ENCODE data around the gene WFIKKN2. TPM values are rescaled to one million over a fixed set of nuclear protein-coding genes. Genes with fewer than 3 reads are reported as not detected.
A peak's percentile ranks its signal among the peaks of the same experiment; 100 is the strongest.

Gene WFIKKN2
- total and polyA plus RNA-seq, 2 of the 8 experiments (the other 6 are each of a cell fraction or from before 2014, with no cell fraction given), result 0.07 to 0.30 TPM

DNA sequence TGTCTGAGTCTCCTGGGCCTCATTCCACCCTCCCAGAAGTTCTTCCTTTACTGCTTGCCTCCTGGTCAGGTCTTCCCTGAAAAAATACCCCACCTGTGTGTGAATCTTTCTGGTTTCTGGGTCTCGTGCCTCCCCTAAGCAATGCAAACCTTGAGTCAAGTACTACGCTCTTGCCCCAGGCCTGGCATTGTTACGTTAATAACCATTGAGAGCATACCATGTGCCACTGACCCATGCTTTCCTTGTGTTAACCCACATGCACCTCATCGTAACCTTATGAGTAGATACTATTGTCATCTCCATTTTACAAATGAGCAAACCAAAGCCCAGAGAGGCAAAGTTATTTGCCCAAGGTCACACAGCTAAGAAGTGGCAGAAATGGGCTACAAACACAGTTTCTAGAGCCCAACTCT lies 56.2 kb downstream of the WFIKKN2 start (continued):
- TF ChIP-seq, protein P1, sequence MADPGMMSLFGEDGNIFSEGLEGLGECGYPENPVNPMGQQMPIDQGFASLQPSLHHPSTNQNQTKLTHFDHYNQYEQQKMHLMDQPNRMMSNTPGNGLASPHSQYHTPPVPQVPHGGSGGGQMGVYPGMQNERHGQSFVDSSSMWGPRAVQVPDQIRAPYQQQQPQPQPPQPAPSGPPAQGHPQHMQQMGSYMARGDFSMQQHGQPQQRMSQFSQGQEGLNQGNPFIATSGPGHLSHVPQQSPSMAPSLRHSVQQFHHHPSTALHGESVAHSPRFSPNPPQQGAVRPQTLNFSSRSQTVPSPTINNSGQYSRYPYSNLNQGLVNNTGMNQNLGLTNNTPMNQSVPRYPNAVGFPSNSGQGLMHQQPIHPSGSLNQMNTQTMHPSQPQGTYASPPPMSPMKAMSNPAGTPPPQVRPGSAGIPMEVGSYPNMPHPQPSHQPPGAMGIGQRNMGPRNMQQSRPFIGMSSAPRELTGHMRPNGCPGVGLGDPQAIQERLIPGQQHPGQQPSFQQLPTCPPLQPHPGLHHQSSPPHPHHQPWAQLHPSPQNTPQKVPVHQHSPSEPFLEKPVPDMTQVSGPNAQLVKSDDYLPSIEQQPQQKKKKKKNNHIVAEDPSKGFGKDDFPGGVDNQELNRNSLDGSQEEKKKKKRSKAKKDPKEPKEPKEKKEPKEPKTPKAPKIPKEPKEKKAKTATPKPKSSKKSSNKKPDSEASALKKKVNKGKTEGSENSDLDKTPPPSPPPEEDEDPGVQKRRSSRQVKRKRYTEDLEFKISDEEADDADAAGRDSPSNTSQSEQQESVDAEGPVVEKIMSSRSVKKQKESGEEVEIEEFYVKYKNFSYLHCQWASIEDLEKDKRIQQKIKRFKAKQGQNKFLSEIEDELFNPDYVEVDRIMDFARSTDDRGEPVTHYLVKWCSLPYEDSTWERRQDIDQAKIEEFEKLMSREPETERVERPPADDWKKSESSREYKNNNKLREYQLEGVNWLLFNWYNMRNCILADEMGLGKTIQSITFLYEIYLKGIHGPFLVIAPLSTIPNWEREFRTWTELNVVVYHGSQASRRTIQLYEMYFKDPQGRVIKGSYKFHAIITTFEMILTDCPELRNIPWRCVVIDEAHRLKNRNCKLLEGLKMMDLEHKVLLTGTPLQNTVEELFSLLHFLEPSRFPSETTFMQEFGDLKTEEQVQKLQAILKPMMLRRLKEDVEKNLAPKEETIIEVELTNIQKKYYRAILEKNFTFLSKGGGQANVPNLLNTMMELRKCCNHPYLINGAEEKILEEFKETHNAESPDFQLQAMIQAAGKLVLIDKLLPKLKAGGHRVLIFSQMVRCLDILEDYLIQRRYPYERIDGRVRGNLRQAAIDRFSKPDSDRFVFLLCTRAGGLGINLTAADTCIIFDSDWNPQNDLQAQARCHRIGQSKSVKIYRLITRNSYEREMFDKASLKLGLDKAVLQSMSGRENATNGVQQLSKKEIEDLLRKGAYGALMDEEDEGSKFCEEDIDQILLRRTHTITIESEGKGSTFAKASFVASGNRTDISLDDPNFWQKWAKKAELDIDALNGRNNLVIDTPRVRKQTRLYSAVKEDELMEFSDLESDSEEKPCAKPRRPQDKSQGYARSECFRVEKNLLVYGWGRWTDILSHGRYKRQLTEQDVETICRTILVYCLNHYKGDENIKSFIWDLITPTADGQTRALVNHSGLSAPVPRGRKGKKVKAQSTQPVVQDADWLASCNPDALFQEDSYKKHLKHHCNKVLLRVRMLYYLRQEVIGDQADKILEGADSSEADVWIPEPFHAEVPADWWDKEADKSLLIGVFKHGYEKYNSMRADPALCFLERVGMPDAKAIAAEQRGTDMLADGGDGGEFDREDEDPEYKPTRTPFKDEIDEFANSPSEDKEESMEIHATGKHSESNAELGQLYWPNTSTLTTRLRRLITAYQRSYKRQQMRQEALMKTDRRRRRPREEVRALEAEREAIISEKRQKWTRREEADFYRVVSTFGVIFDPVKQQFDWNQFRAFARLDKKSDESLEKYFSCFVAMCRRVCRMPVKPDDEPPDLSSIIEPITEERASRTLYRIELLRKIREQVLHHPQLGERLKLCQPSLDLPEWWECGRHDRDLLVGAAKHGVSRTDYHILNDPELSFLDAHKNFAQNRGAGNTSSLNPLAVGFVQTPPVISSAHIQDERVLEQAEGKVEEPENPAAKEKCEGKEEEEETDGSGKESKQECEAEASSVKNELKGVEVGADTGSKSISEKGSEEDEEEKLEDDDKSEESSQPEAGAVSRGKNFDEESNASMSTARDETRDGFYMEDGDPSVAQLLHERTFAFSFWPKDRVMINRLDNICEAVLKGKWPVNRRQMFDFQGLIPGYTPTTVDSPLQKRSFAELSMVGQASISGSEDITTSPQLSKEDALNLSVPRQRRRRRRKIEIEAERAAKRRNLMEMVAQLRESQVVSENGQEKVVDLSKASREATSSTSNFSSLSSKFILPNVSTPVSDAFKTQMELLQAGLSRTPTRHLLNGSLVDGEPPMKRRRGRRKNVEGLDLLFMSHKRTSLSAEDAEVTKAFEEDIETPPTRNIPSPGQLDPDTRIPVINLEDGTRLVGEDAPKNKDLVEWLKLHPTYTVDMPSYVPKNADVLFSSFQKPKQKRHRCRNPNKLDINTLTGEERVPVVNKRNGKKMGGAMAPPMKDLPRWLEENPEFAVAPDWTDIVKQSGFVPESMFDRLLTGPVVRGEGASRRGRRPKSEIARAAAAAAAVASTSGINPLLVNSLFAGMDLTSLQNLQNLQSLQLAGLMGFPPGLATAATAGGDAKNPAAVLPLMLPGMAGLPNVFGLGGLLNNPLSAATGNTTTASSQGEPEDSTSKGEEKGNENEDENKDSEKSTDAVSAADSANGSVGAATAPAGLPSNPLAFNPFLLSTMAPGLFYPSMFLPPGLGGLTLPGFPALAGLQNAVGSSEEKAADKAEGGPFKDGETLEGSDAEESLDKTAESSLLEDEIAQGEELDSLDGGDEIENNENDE (IDR thresholded peaks at IDR 0.05; ENCODE audit: insufficient replicate concordance, low read length), result no peak
- TF ChIP-seq ATF2 (IDR thresholded peaks at IDR 0.05; ENCODE audit: low read length) (no peak), TCF12 (IDR thresholded peaks at IDR 0.05; ENCODE audit: low read depth, low read length) (no peak), NANOG (IDR thresholded peaks at IDR 0.05; ENCODE audit: insufficient read depth, low read depth, low read length, poor library complexity, severe bottlenecking) (no peak), RFX5 (IDR thresholded peaks at IDR 0.05; ENCODE audit: borderline replicate concordance, low read depth, low read length) (no peak), CBX5 (IDR thresholded peaks at IDR 0.05; ENCODE audit: low read depth, low read length) (no peak), KDM5A (IDR thresholded peaks at IDR 0.05; ENCODE audit: low read length) (no peak), KDM1A (IDR thresholded peaks at IDR 0.05; ENCODE audit: borderline replicate concordance, low read length) (peak; percentile 88)
- TF ChIP-seq, protein P2, sequence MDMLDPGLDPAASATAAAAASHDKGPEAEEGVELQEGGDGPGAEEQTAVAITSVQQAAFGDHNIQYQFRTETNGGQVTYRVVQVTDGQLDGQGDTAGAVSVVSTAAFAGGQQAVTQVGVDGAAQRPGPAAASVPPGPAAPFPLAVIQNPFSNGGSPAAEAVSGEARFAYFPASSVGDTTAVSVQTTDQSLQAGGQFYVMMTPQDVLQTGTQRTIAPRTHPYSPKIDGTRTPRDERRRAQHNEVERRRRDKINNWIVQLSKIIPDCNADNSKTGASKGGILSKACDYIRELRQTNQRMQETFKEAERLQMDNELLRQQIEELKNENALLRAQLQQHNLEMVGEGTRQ (IDR thresholded peaks at IDR 0.05; ENCODE audit: low read length), result no peak

Data from H1 (cell line).